ENCODE results near the gene LRRK1. TPM values are rescaled to one million over a fixed set of nuclear protein-coding genes. Genes with fewer than 3 reads are reported as not detected.

LRRK1 gene
- total and polyA plus RNA-seq, 7 donors: 7.1 to 27.4 (median 10.2) TPM

GRCh38 chr15:100902436-100903167 lies 16.6 kb upstream of the LRRK1 start:
- TF ChIP-seq CTCF (IDR thresholded peaks at IDR 0.05): no peak
- TF ChIP-seq EP300 (IDR thresholded peaks at IDR 0.05): peak in 2 of 4 donors; percentile 27 to 58
- peak; percentile 63 to 88 (median 84) for TF ChIP-seq POLR2AphosphoS5 (IDR thresholded peaks at IDR 0.05)
- peak; percentile 97 for DNase-seq
- Histone ChIP-seq H3K4me3 (peak overlapping the region in 3 of 4 donors; percentile 24 to 34 (median 28)), H3K4me1 (peaks cover 0 to 28% (median 20%) of the 10 kb centered on the region in 4 donors), H3K27ac (peak overlapping the region; percentile 72 to 87 (median 80)), H3K36me3 (no peaks in the 10 kb centered on the region), H3K27me3 (no peaks in the 10 kb centered on the region), H3K9me3 (no peaks in the 10 kb centered on the region)
- WGBS, 2 donors: 32 to 45% methylated on average over 22 of the region's 22 CpGs
- intact Hi-C loops (cut with DNase I): no loop called here

- no peaks in the 10 kb centered on the region for H3K27me3 ChIP-seq
- no peaks in the 10 kb centered on the region for H3K9me3 ChIP-seq
- no peak for TF ChIP-seq CTCF (IDR thresholded peaks at IDR 0.05)
- no peak for TF ChIP-seq EP300 (IDR thresholded peaks at IDR 0.05)
- TF ChIP-seq POLR2A (IDR thresholded peaks at IDR 0.05): no peak
- no peak for TF ChIP-seq POLR2AphosphoS5 (IDR thresholded peaks at IDR 0.05)
- DNase-seq: no peak
- H3K4me3 ChIP-seq: no peak overlapping the region
- H3K27ac ChIP-seq: peak overlapping the region; percentile 72 to 87 (median 80)
- peaks cover 0 to 28% (median 20%) of the 10 kb centered on the region in 4 donors for H3K4me1 ChIP-seq
- H3K36me3 ChIP-seq: peaks cover 0 to 1% (median 0%) of the 10 kb centered on the region in 4 donors
- WGBS, 2 donors: 62 to 73% methylated on average over 3 of the region's 3 CpGs
- intact Hi-C loops (cut with DNase I): no loop called here
These were observed 16.0 kb upstream of the LRRK1 start for GRCh38 chr15:100903168-100903554.

- 89 to 91% methylated on average over 8 of the region's 8 CpGs for WGBS, 2 donors
- H3K27me3 ChIP-seq: no peaks in the 10 kb centered on the region
- TF ChIP-seq CTCF (IDR thresholded peaks at IDR 0.05): no peak
- no peak for TF ChIP-seq POLR2A (IDR thresholded peaks at IDR 0.05)
- no peak for TF ChIP-seq EP300 (IDR thresholded peaks at IDR 0.05)
- TF ChIP-seq POLR2AphosphoS5 (IDR thresholded peaks at IDR 0.05): no peak
- intact Hi-C loops (cut with DNase I): no loop called here
- peak; percentile 52 for DNase-seq
- no peak overlapping the region for H3K27ac ChIP-seq
- H3K4me1 ChIP-seq: peaks cover 0 to 31% (median 20%) of the 10 kb centered on the region in 4 donors
- H3K9me3 ChIP-seq: no peaks in the 10 kb centered on the region
- no peak overlapping the region for H3K4me3 ChIP-seq
- H3K36me3 ChIP-seq: peaks cover 0 to 9% (median 0%) of the 10 kb centered on the region in 4 donors
These were observed 13.3 kb upstream of the LRRK1 start for GRCh38 chr15:100905850-100906249.

- TF ChIP-seq CTCF (IDR thresholded peaks at IDR 0.05) (no peak), POLR2AphosphoS5 (IDR thresholded peaks at IDR 0.05) (no peak), EP300 (IDR thresholded peaks at IDR 0.05) (no peak), POLR2A (IDR thresholded peaks at IDR 0.05) (no peak)
- intact Hi-C loops (cut with DNase I): no loop called here
- Histone ChIP-seq H3K27me3 (no peaks in the 10 kb centered on the region), H3K27ac (no peak overlapping the region), H3K4me3 (no peak overlapping the region), H3K36me3 (peaks cover 0 to 9% (median 0%) of the 10 kb centered on the region in 4 donors), H3K9me3 (no peaks in the 10 kb centered on the region), H3K4me1 (peaks cover 0 to 8% (median 0%) of the 10 kb centered on the region in 4 donors)
- no peak for DNase-seq
- 88 to 93% methylated on average over 6 of the region's 6 CpGs for WGBS, 2 donors
These were observed 10.7 kb upstream of the LRRK1 start for GRCh38 chr15:100908466-100908865.

Data from sigmoid colon (tissue), 7 donors.